ENCODE measurements around the gene MGAT3. TPM values are rescaled to one million over a fixed set of nuclear protein-coding genes. Genes with fewer than 3 reads are reported as not detected.

MGAT3 gene
- total RNA-seq, 1 experiment from 2014 or later = 0.20 TPM

DNA sequence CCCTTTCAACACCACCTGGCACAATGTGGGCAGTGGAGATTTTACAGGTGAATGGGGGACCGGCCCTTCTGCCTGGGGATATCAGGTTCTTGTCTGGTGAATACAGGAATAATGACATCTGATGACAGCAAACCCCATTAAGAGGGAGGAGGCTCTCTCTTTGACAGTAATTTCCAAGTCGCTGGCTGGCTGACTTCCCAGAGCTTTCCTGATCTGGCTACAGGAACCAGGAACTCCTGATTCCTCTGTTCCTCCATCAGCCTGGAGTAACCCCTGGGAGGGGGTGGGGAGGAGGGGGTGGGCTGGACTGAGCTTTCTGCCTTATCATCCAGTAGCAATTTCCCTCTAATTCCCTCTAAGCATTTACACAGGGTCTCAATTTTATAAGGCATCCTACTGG is 41.6 kb downstream of the MGAT3 start:
- Histone ChIP-seq H3K79me2 (ENCODE audit: insufficient read depth, low read length) (peaks cover 13% of the 10 kb centered on the region), H4K20me1 (ENCODE audit: insufficient read depth) (no peaks in the 10 kb centered on the region), H2AFZ (ENCODE audit: low read depth, low read length, poor library complexity, severe bottlenecking) (no peak overlapping the region), H3K4me1 (ENCODE audit: control insufficient read depth in 1 of 2, insufficient read depth in 2 of 2, low read length in 2 of 2) (peaks cover 17 to 49% of the 10 kb centered on the region in 2 experiments), H3K9me3 (ENCODE audit: control insufficient read depth in 1 of 2, insufficient read depth in 1 of 2, low read depth in 1 of 2, low read length in 2 of 2) (no peaks in the 10 kb centered on the region), H3K27me3 (ENCODE audit: insufficient read depth, low read length) (no peaks in the 10 kb centered on the region), H3K4me3 (replicated peaks in 1 of 2; ENCODE audit: low read depth in 1 of 2, low read length in 2 of 2) (no peak overlapping the region), H3K9ac (ENCODE audit: low read length) (no peak overlapping the region), H3K36me3 (ENCODE audit: control insufficient read depth in 1 of 2, insufficient read depth in 2 of 2, low read length in 2 of 2) (no peaks in the 10 kb centered on the region), H3K4me2 (ENCODE audit: low read length) (no peak overlapping the region), H3K9me2 (ENCODE audit: insufficient read depth) (no peaks in the 10 kb centered on the region), H3K27ac (ENCODE audit: low read depth, low read length) (no peak overlapping the region)
- RAD21 ChIA-PET (ENCODE audit: low non-redundant PET in 1 of 2, low total read pairs in 2 of 2, uncharacterized antibody in 2 of 2, unreplicated experiment in 2 of 2) = no interaction called here
- CTCF ChIA-PET = interaction anchor here (9.0 kb wide), 1 partner anchor 31 kb away, joined by 86 read pairs; no protein-coding TSS in a partner anchor
- BruUV-seq (replicated peaks) = no TSS peak
- no peak for DNase-seq (ENCODE audit: low read depth, low spot score)
- TF ChIP-seq EZH2 (IDR thresholded peaks at IDR 0.05) = no peak
- no peak for TF ChIP-seq POLR2AphosphoS5 (IDR thresholded peaks at IDR 0.05; ENCODE audit: low read depth, low read length)
- no peak for TF ChIP-seq ELF1 (IDR thresholded peaks at IDR 0.05; ENCODE audit: borderline replicate concordance, low read depth)
- no peak for TF ChIP-seq YY1 (IDR thresholded peaks at IDR 0.05; ENCODE audit: extremely low read depth, insufficient replicate concordance, low read depth, low read length)
- TF ChIP-seq, protein P1, sequence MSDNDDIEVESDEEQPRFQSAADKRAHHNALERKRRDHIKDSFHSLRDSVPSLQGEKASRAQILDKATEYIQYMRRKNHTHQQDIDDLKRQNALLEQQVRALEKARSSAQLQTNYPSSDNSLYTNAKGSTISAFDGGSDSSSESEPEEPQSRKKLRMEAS (IDR thresholded peaks at IDR 0.05) = no peak
- TF ChIP-seq FOSL1 (IDR thresholded peaks at IDR 0.05; ENCODE audit: low read depth) = no peak
- TF ChIP-seq, protein P2, sequence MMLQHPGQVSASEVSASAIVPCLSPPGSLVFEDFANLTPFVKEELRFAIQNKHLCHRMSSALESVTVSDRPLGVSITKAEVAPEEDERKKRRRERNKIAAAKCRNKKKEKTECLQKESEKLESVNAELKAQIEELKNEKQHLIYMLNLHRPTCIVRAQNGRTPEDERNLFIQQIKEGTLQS (IDR thresholded peaks at IDR 0.05) = no peak
- TF ChIP-seq SP1 (IDR thresholded peaks at IDR 0.05; ENCODE audit: low read depth) = no peak
- TF ChIP-seq CTCF (IDR thresholded peaks at IDR 0.05 in 2 of 3, conservative IDR thresholded peaks at IDR 0.05 in 1 of 3; ENCODE audit: borderline replicate concordance in 1 of 3, insufficient read depth in 1 of 3, low read depth in 2 of 3, low read length in 2 of 3) = no peak
- TF ChIP-seq EZH2phosphoT487 (IDR thresholded peaks at IDR 0.05; ENCODE audit: borderline replicate concordance) = no peak
- TF ChIP-seq POLR2A (IDR thresholded peaks at IDR 0.05; ENCODE audit: borderline replicate concordance, extremely low read depth, insufficient read depth, insufficient read length) = no peak
- no peak for TF ChIP-seq ZNF274 (IDR thresholded peaks at IDR 0.05; ENCODE audit: low read depth, low read length)
- no peak for TF ChIP-seq CBX3 (IDR thresholded peaks at IDR 0.05; ENCODE audit: low read depth)
- no peak for TF ChIP-seq SRF (IDR thresholded peaks at IDR 0.05; ENCODE audit: low read depth)
- TF ChIP-seq, protein P3, sequence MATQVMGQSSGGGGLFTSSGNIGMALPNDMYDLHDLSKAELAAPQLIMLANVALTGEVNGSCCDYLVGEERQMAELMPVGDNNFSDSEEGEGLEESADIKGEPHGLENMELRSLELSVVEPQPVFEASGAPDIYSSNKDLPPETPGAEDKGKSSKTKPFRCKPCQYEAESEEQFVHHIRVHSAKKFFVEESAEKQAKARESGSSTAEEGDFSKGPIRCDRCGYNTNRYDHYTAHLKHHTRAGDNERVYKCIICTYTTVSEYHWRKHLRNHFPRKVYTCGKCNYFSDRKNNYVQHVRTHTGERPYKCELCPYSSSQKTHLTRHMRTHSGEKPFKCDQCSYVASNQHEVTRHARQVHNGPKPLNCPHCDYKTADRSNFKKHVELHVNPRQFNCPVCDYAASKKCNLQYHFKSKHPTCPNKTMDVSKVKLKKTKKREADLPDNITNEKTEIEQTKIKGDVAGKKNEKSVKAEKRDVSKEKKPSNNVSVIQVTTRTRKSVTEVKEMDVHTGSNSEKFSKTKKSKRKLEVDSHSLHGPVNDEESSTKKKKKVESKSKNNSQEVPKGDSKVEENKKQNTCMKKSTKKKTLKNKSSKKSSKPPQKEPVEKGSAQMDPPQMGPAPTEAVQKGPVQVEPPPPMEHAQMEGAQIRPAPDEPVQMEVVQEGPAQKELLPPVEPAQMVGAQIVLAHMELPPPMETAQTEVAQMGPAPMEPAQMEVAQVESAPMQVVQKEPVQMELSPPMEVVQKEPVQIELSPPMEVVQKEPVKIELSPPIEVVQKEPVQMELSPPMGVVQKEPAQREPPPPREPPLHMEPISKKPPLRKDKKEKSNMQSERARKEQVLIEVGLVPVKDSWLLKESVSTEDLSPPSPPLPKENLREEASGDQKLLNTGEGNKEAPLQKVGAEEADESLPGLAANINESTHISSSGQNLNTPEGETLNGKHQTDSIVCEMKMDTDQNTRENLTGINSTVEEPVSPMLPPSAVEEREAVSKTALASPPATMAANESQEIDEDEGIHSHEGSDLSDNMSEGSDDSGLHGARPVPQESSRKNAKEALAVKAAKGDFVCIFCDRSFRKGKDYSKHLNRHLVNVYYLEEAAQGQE (IDR thresholded peaks at IDR 0.05; ENCODE audit: low read depth) = no peak
- no peak for TF ChIP-seq JUND (IDR thresholded peaks at IDR 0.05)
- intact Hi-C loops (cut with micrococcal nuclease) = no loop called here
- ATAC-seq = no peak
- POLR2A ChIA-PET = interaction anchor here (0.9 to 1.9 kb wide), 2 partner anchors 22 to 26 kb away, joined by 4 to 5 read pairs; partner anchors contain the start of gene ATF4

Data from HCT116 (cell line).